K562 (cell line): ENCODE measurements around the gene ZNF331. TPM values are rescaled to one million over a fixed set of nuclear protein-coding genes. Genes with fewer than 3 reads are reported as not detected.

Source experiments
- ASH1L ChIP-seq: fragments of 450-650 bp; IDR thresholded peaks from 2 replicates; pipeline ENCODE4 v1.6.1; 2018; ENCODE audit warnings: borderline replicate concordance, mild to moderate bottlenecking, low read depth; ENCODE audit not compliant: partially characterized antibody
- EP400 ChIP-seq: fragments of 450-650 bp; IDR thresholded peaks from 2 replicates; pipeline ENCODE4 v1.6.1; 2017; ENCODE audit warnings: antibody characterized with exemption, mild to moderate bottlenecking, moderate library complexity
- HMGN3 ChIP-seq: IDR thresholded peaks from 2 replicates; pipeline ENCODE4 v1.6.1; 2011; ENCODE audit warnings: borderline replicate concordance, low read depth, mild to moderate bottlenecking, mixed read lengths, low read length; ENCODE audit not compliant: insufficient read length; ENCODE audit errors: extremely low read depth
- MYBL2 ChIP-seq, 2 experiments: fragments of 450-650 bp in 1 of 2; sonication (generic) in 1 of 2; formaldehyde crosslinking in 1 of 2; IDR thresholded peaks; 2 replicates each; pipeline versions ENCODE4 v1.6.1 to v1.8.1; 2017 to 2022; ENCODE audit warnings: borderline replicate concordance in 1 of 2, inconsistent platforms in 1 of 2, low read depth in 1 of 2, mild to moderate bottlenecking in 1 of 2, missing genetic modification reagents in 1 of 2, moderate library complexity in 1 of 2
- NBN ChIP-seq: fragments of 450-650 bp; IDR thresholded peaks from 2 replicates; pipeline ENCODE4 v1.6.1; 2016; ENCODE audit warnings: low read depth, mild to moderate bottlenecking
- RBM17 ChIP-seq: fragments of 200-400 bp; formaldehyde crosslinking; IDR thresholded peaks from 2 replicates; pipeline ENCODE4 v1.6.1; 2017; ENCODE audit warnings: low read depth, mild to moderate bottlenecking, low read length, borderline replicate concordance
- SMARCB1 ChIP-seq: IDR thresholded peaks from 2 replicates; pipeline ENCODE4 v1.6.1; 2011; ENCODE audit warnings: improper control_type of control experiment, low read depth; ENCODE audit not compliant: insufficient read length
- SP2 ChIP-seq: IDR thresholded peaks from 2 replicates; pipeline ENCODE4 v1.6.1; 2011; ENCODE audit warnings: mild to moderate bottlenecking, low read depth, low read length, moderate library complexity; ENCODE audit not compliant: poor library complexity, severe bottlenecking; ENCODE audit errors: extremely low read depth
- ZNF766 ChIP-seq: fragments of 200-800 bp; sonication (Bioruptor generic); conservative IDR thresholded peaks from 2 replicates; pipeline ENCODE4 v1.6.1; 2016; ENCODE audit warnings: missing genetic modification characterization, missing compliant biosample characterization
- polyA plus RNA-seq, 8 experiments: library from polyadenylated mRNA; depleted of rRNA in 4 of 8; stranded (reverse) in 5 of 8; unstranded in 3 of 8; fragments of >200 nt; fragmentation: Nextera tagmentation in 2 of 8; fragmentation: Illumina TruSeq in 1 of 8; extraction: Ambion mirVana in 2 of 8; extraction: Trizol in 1 of 8; gene quantifications; 2 replicates each; pipeline versions ENCODE4 v1.2.1 to v1.2.3, GENCODE V29; 2011 to 2014; ENCODE audit warnings: inconsistent platforms in 1 of 8, missing spikeins in 1 of 8
- total RNA-seq, 7 experiments: library from RNA; depleted of rRNA in 6 of 7; stranded (reverse); fragments of >200 nt in 6 of 7; fragmentation: Illumina TruSeq in 2 of 7; extraction: Trizol in 2 of 7; gene quantifications; 2 replicates each; pipeline versions ENCODE4 v1.2.1 to v1.2.3, GENCODE V29; 2011 to 2021; ENCODE audit warnings: low replicate concordance in 1 of 7
- TF ChIP-seq, protein P1 (sequence below): fragments of 200-800 bp; sonication (Bioruptor generic); IDR thresholded peaks from 2 replicates; pipeline ENCODE4 v1.6.1; 2016; ENCODE audit warnings: missing genetic modification characterization, missing compliant biosample characterization

The ZNF331 gene
- total and polyA plus RNA-seq, 9 of the 15 experiments (the other 6 are each of a cell fraction or from before 2014, with no cell fraction given): 0.23 to 2.7 (median 0.76) TPM

DNA sequence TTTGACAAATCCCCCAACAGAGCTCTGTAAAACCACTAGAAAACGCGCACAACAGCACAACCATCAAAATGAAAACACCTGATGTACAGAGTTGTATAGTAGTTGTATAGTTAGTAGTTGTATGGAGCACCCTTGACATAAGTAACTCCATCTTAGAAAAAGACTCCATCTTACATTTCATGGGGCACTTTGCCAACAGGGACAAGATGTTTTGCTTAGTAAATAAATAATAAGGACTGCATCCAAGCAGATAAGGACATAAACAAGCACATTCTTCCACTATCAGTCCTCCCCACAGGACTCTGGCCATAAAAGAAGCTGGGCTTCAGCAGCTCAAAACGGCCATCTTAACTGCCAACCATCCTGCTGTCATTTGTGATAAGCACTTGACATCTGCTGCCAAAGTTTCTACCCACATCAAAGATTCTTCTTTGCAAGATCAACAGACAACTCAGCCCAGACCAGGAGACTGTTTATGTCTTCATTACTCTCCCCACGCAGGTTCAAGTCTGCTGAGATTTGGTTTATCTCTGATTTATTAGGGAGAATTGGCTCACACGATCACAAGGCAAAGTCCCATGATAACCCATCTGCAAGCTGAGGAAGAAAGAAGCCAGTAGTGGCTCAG is 20.7 kb upstream of the ZNF331 start (continued):
- TF ChIP-seq HMGN3 (no peak), RBM17 (no peak), NBN (no peak), ZNF766 (CRISPR knock-in tag) (peak; percentile 98), ASH1L (no peak), SP2 (no peak), SMARCB1 (no peak), MYBL2 (IDR thresholded peaks at IDR 0.05; ENCODE audit: low read depth) (no peak), MYBL2 (CRISPR knock-in tag; IDR thresholded peaks at IDR 0.05; ENCODE audit: borderline replicate concordance) (no peak), EP400 (no peak)
- TF ChIP-seq, protein P1, sequence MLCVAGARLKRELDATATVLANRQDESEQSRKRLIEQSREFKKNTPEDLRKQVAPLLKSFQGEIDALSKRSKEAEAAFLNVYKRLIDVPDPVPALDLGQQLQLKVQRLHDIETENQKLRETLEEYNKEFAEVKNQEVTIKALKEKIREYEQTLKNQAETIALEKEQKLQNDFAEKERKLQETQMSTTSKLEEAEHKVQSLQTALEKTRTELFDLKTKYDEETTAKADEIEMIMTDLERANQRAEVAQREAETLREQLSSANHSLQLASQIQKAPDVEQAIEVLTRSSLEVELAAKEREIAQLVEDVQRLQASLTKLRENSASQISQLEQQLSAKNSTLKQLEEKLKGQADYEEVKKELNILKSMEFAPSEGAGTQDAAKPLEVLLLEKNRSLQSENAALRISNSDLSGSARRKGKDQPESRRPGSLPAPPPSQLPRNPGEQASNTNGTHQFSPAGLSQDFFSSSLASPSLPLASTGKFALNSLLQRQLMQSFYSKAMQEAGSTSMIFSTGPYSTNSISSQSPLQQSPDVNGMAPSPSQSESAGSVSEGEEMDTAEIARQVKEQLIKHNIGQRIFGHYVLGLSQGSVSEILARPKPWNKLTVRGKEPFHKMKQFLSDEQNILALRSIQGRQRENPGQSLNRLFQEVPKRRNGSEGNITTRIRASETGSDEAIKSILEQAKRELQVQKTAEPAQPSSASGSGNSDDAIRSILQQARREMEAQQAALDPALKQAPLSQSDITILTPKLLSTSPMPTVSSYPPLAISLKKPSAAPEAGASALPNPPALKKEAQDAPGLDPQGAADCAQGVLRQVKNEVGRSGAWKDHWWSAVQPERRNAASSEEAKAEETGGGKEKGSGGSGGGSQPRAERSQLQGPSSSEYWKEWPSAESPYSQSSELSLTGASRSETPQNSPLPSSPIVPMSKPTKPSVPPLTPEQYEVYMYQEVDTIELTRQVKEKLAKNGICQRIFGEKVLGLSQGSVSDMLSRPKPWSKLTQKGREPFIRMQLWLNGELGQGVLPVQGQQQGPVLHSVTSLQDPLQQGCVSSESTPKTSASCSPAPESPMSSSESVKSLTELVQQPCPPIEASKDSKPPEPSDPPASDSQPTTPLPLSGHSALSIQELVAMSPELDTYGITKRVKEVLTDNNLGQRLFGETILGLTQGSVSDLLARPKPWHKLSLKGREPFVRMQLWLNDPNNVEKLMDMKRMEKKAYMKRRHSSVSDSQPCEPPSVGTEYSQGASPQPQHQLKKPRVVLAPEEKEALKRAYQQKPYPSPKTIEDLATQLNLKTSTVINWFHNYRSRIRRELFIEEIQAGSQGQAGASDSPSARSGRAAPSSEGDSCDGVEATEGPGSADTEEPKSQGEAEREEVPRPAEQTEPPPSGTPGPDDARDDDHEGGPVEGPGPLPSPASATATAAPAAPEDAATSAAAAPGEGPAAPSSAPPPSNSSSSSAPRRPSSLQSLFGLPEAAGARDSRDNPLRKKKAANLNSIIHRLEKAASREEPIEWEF: no peak
